H1 (cell line): ENCODE results near the gene ARHGEF10L.

Experiments used
- ATF2 ChIP-seq: IDR thresholded peaks from 2 replicates; pipeline ENCODE4 v1.6.1; 2012; ENCODE audit warnings: low read length, inconsistent platforms
- BRCA1 ChIP-seq: IDR thresholded peaks from 2 replicates; pipeline ENCODE4 v1.6.1; 2012; ENCODE audit warnings: low read depth, low read length, improper control_type of control experiment
- CEBPB ChIP-seq: IDR thresholded peaks from 2 replicates; pipeline ENCODE4 v1.6.1; 2012; ENCODE audit warnings: low read depth, low read length
- CREB1 ChIP-seq: IDR thresholded peaks from 2 replicates; pipeline ENCODE4 v1.6.1; 2012; ENCODE audit warnings: inconsistent platforms
- CTCF ChIP-seq, 3 experiments: IDR thresholded peaks; 1 replicate in 2 of 3; 2 replicates in 1 of 3; pipeline versions ENCODE4 v1.5.1 to v1.6.1; 2011; ENCODE audit warnings: low read length in 3 of 3, mild to moderate bottlenecking in 3 of 3, inconsistent platforms in 2 of 3, low read depth in 1 of 3, moderate library complexity in 1 of 3; ENCODE audit not compliant: insufficient read depth in 1 of 3; ENCODE audit errors: control extremely low read depth in 1 of 3
- EGR1 ChIP-seq: IDR thresholded peaks from 2 replicates; pipeline ENCODE4 v1.6.1; 2011; ENCODE audit warnings: low read depth, low read length, borderline replicate concordance
- EP300 ChIP-seq, 2 experiments: IDR thresholded peaks; 1 replicate in 1 of 2; 2 replicates in 1 of 2; pipeline ENCODE4 v1.6.1; 2011 to 2012; ENCODE audit warnings: low read depth in 2 of 2, low read length in 2 of 2, mild to moderate bottlenecking in 2 of 2, borderline replicate concordance in 1 of 2, inconsistent platforms in 1 of 2, moderate library complexity in 1 of 2
- GABPA ChIP-seq: IDR thresholded peaks from 2 replicates; pipeline ENCODE4 v1.6.1; 2011; ENCODE audit warnings: mild to moderate bottlenecking, low read length, moderate library complexity, borderline replicate concordance; ENCODE audit not compliant: insufficient read depth
- RBBP5 ChIP-seq: IDR thresholded peaks from 2 replicates; pipeline ENCODE4 v1.7.1; 2012; ENCODE audit warnings: low read depth, mild to moderate bottlenecking, inconsistent platforms, low read length, moderate library complexity, borderline replicate concordance
- SP1 ChIP-seq: IDR thresholded peaks from 2 replicates; pipeline ENCODE4 v1.6.1; 2011; ENCODE audit warnings: low read depth, low read length
- SUZ12 ChIP-seq: fragments of 200-600 bp; sonication (generic); IDR thresholded peaks from 2 replicates; pipeline ENCODE4 v1.6.1; 2012; ENCODE audit warnings: mild to moderate bottlenecking, inconsistent platforms, low read length, moderate library complexity, mixed read lengths
- TBP ChIP-seq: IDR thresholded peaks from 2 replicates; pipeline ENCODE4 v1.6.1; 2011; ENCODE audit warnings: low read depth, low read length, improper control_type of control experiment
- YY1 ChIP-seq: IDR thresholded peaks from 2 replicates; pipeline ENCODE4 v1.6.1; 2011; ENCODE audit warnings: low read depth, mild to moderate bottlenecking, low read length
- TF ChIP-seq, protein P1 (sequence below): IDR thresholded peaks from 2 replicates; pipeline ENCODE4 v1.6.1; 2012; ENCODE audit warnings: inconsistent platforms

DNA sequence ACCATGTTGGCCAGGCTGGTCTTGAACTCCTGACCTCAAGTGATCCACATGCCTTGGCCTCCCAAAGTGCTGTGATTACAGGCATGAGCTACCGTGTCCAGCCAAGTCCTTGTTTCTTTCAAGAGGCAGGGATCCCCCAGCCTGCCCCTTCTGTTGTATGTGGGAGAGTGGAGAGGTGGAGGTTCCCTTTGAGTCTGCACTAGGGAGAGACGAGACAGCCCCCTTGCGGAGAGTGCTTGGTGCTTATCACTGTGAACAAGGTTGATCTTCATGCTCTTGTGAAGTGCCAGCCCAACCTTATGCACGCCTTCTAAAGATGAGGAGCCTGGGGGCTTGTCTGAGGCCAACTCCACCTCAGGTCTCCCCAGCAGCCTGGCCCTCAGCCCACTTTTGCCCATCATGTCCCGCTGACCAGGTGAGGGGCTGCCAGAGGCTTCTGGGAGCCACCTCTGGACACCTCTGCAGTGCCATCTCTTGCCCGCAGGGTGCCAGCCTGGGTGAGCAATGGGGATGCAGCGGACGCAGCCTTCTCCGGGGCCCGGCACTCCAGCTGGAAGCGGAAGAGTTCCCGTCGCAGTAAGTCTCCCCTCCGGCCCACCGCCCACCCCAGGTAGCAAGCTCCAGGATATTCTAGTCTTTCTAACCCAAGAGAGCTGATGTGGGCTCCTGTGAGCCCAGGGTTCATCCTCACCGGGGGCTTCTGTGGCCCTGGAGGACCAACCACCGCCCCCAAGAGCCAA is 62.3 kb downstream of the ARHGEF10L start:
- TF ChIP-seq CTCF (IDR thresholded peaks at IDR 0.05; ENCODE audit: control extremely low read depth in 1 of 3, insufficient read depth in 1 of 3, low read depth in 1 of 3, low read length in 3 of 3) (peak in 2 of 3 experiments; percentile 40 to 59; a peak in 3 of 4 replicates), CREB1 (no peak), BRCA1 (no peak), EGR1 (no peak), SP1 (no peak), TBP (no peak), RBBP5 (no peak), CEBPB (no peak), YY1 (no peak), SUZ12 (no peak), EP300 (IDR thresholded peaks at IDR 0.05; ENCODE audit: borderline replicate concordance in 1 of 2, low read depth in 2 of 2, low read length in 2 of 2) (no peak), GABPA (no peak), ATF2 (no peak)
- TF ChIP-seq, protein P1, sequence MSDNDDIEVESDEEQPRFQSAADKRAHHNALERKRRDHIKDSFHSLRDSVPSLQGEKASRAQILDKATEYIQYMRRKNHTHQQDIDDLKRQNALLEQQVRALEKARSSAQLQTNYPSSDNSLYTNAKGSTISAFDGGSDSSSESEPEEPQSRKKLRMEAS = no peak
